ENCODE results near the gene HACD2. TPM values are rescaled to one million over a fixed set of nuclear protein-coding genes. Genes with fewer than 3 reads are reported as not detected.

HACD2 gene
- total and polyA plus RNA-seq, 9 of the 15 experiments (the other 6 are each of a cell fraction or from before 2014, with no cell fraction given): 1.3 to 10.5 (median 3.8) TPM

DNA sequence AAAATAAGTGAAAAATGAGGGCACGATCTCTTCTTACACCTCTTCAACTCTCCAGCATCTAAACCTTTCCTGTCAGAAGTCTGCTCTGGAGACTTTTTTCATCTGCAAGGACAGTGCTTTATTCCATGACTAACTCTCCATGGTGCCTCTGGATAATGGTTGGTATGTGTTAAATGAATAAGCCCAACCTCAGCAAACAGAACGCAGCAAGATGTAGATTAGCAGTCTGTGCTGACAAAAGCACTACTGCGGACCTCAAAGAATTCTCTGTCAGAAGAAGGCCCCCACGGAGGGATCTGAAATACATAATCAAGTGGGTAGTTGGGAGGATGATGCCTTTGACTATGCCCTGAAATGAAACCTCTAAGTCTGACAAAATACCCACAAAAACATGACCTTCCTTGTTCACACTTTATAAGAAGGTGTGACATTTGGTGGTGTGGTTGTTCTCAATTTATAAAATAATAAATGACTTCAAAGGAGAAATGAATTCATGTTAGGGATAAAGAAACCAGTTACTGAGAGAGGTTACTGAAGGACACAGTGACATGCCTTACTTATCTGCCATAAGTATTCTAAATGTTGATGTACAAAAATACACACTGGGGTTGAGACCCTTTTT, 92.8 kb downstream of the HACD2 start (continued):
- TF ChIP-seq, protein P1, sequence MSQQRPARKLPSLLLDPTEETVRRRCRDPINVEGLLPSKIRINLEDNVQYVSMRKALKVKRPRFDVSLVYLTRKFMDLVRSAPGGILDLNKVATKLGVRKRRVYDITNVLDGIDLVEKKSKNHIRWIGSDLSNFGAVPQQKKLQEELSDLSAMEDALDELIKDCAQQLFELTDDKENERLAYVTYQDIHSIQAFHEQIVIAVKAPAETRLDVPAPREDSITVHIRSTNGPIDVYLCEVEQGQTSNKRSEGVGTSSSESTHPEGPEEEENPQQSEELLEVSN (IDR thresholded peaks at IDR 0.05; ENCODE audit: borderline replicate concordance in 1 of 2, extremely low read depth in 1 of 2, insufficient read depth in 1 of 2, insufficient read length in 1 of 2, low read depth in 1 of 2, low read length in 1 of 2, poor library complexity in 1 of 2, severe bottlenecking in 1 of 2): no peak
- TF ChIP-seq U2AF1 (optimal IDR thresholded peaks at IDR 0.05; ENCODE audit: low read depth, low read length): no peak
- TF ChIP-seq, protein P2, sequence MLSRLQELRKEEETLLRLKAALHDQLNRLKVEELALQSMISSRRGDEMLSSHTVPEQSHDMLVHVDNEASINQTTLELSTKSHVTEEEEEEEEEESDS (CRISPR knock-in tag; IDR thresholded peaks at IDR 0.05): no peak

DNA sequence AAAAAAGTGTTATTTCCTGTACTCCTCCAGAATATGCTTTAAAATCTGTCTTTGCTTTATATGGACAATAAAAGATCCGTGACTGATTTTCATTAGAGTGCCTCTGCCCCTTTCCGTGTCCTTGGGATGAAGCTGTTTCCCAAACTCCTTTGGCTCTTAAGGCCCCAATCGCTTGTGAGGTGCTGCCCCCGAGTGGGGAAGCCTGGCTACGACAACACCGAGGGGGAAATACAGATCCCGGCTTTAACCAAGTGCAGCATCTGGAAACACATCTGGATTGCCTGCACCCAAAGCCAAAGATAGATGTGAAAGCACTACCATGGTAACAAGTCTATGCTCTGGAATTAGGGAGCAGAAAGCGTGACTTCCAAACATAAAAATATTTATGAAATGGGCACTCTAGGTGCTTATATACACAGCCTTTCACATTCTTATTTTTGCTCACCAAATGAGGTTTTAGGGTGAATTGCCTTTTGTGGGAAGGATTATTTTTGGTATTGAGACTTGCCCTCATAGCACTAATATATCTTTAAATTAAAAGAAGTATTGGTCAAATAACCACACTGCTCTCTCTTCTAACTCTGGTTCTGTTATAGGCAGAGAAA, 95.4 kb downstream of the HACD2 start:
- peak; percentile 85 for ATAC-seq
- BruUV-seq (replicated peaks): no TSS peak
- H3K79me2 ChIP-seq (ENCODE audit: control insufficient read depth, insufficient read depth, low read length): no peaks in the 10 kb centered on the region
- ChIA-PET POLR2A (no interaction called here), CTCF (ENCODE audit: low intra/inter-chr PET ratio) (interaction anchor here (1.2 to 2.5 kb wide), 2 partner anchors 161 to 1943 kb away, joined by 3 to 13 read pairs; no protein-coding TSS in a partner anchor)
- no peaks in the 10 kb centered on the region for H3K9me1 ChIP-seq (ENCODE audit: control insufficient read depth, insufficient read depth, low read length)
- FAIRE-seq: peak; percentile 74
- H2AFZ ChIP-seq (ENCODE audit: low read depth, low read length): no peak overlapping the region
- H3K9ac ChIP-seq (ENCODE audit: insufficient read depth in 1 of 2, low read depth in 2 of 2, low read length in 2 of 2): no peak overlapping the region
- no peaks in the 10 kb centered on the region for H3K36me3 ChIP-seq (ENCODE audit: control insufficient read depth, insufficient read depth, low read length)
- peak; percentile 57 to 73 (median 68) for DNase-seq (ENCODE audit: extremely low read depth in 1 of 4, low spot score in 3 of 4)
- in situ Hi-C loops (cut with MboI): loop anchor here (5.0 kb wide), 1 partner anchor 157 kb away; no protein-coding TSS in a partner anchor
- no peaks in the 10 kb centered on the region for H3K9me3 ChIP-seq (replicated peaks; ENCODE audit: control insufficient read depth, insufficient read depth, low read depth, low read length)
- no peak overlapping the region for H3K4me3 ChIP-seq
- 0% methylated on average over 8 of the region's 8 CpGs for WGBS (ENCODE audit: insufficient coverage, low coverage, missing lambda C conversion rate)
- H3K27me3 ChIP-seq (ENCODE audit: control insufficient read depth in 2 of 2, insufficient read depth in 2 of 2, low read length in 2 of 2): peaks cover 0 to 6% of the 10 kb centered on the region in 2 experiments; a peak in 1 of 5 replicates
- intact Hi-C loops (cut with micrococcal nuclease): loop anchor here (1.0 kb wide), 1 partner anchor 160 kb away; no protein-coding TSS in a partner anchor
- no peak overlapping the region for H3K27ac ChIP-seq (ENCODE audit: extremely low read depth, low read depth, low read length)
- no peaks in the 10 kb centered on the region for H3K4me1 ChIP-seq (replicated peaks in 1 of 2; ENCODE audit: control insufficient read depth in 2 of 2, insufficient read depth in 2 of 2, low read length in 2 of 2)
- H3K4me2 ChIP-seq (ENCODE audit: insufficient read depth, low read length): no peak overlapping the region
- 0 out of 2 replicates have a peak, but pooled peaks cover 3% of the 10 kb centered on the region for H4K20me1 ChIP-seq (replicated peaks; ENCODE audit: control insufficient read depth, insufficient read depth, low read length)
- no peak for TF ChIP-seq PHF8 (IDR thresholded peaks at IDR 0.05; ENCODE audit: borderline replicate concordance, low read length)
- TF ChIP-seq, protein P3, sequence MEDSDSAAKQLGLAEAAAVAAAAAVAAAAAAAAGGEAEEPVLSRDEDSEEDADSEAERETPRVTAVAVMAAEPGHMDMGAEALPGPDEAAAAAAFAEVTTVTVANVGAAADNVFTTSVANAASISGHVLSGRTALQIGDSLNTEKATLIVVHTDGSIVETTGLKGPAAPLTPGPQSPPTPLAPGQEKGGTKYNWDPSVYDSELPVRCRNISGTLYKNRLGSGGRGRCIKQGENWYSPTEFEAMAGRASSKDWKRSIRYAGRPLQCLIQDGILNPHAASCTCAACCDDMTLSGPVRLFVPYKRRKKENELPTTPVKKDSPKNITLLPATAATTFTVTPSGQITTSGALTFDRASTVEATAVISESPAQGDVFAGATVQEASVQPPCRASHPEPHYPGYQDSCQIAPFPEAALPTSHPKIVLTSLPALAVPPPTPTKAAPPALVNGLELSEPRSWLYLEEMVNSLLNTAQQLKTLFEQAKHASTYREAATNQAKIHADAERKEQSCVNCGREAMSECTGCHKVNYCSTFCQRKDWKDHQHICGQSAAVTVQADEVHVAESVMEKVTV (CRISPR knock-in tag; IDR thresholded peaks at IDR 0.05): peak; percentile 54; the same call in 1 of the 2 replicates
- no peak for TF ChIP-seq ZNF263 (CRISPR knock-in tag; IDR thresholded peaks at IDR 0.05; ENCODE audit: borderline replicate concordance)
